H1 (cell line): ENCODE data around the gene ADCY5. TPM values are rescaled to one million over a fixed set of nuclear protein-coding genes. Genes with fewer than 3 reads are reported as not detected.
A peak's percentile ranks its signal among the peaks of the same experiment; 100 is the strongest.

Experiments used
- CTCF ChIA-PET: fragments of 300-600 bp; sonication (Branson Sonifier 250); formaldehyde crosslinking; loops from one replicate; lab custom pipeline; 2021; ENCODE audit not compliant: partially characterized antibody; lab: Charles Lee
- POLR2A ChIA-PET: fragments of 300-600 bp; sonication (Branson Sonifier 250); formaldehyde crosslinking; loops from one replicate; lab custom pipeline; 2021; ENCODE audit warnings: inconsistent platforms; ENCODE audit not compliant: partially characterized antibody; lab: Charles Lee
- DNase-seq, 2 experiments: peaks; one replicate each; pipeline versions ENCODE4 v3.0.0 to v3.0.0-alpha.2; 2010 to 2022; ENCODE audit warnings: low spot score in 2 of 2, low read depth in 1 of 2, mixed read lengths in 1 of 2
- FAIRE-seq: peaks from 2 replicates; lab custom pipeline; 2011; peaks lifted over from hg19 to GRCh38; lab: Jason Lieb, UNC
- H2AFZ ChIP-seq: 2 replicates; pipeline ENCODE4 v1.8.1; 2012; ENCODE audit warnings: low read length, inconsistent platforms
- H2AK5ac ChIP-seq: 2 replicates; pipeline ENCODE4 v1.6.1; 2013; ENCODE audit warnings: low read depth, low read length
- H2BK120ac ChIP-seq: replicated peaks from 2 replicates; pipeline ENCODE3; 2013; ENCODE audit warnings: low read depth, low read length, inconsistent platforms
- H2BK12ac ChIP-seq: 2 replicates; pipeline ENCODE4 v1.6.1; 2013; ENCODE audit warnings: low read depth, low read length
- H2BK15ac ChIP-seq: 2 replicates; pipeline ENCODE4 v1.6.1; 2013; ENCODE audit warnings: low read length
- H2BK20ac ChIP-seq: 2 replicates; pipeline ENCODE4 v1.6.1; 2013; ENCODE audit warnings: low read length
- H2BK5ac ChIP-seq: 2 replicates; pipeline ENCODE4 v1.6.1; 2013; ENCODE audit warnings: low read depth, low read length
- H3K14ac ChIP-seq: 2 replicates; pipeline ENCODE4 v1.6.1; 2013; ENCODE audit warnings: inconsistent platforms; ENCODE audit not compliant: insufficient read length
- H3K18ac ChIP-seq: 2 replicates; pipeline ENCODE4 v1.6.1; 2013; ENCODE audit warnings: low read length; ENCODE audit errors: extremely low read depth
- H3K23ac ChIP-seq: 2 replicates; pipeline ENCODE4 v1.6.1; 2013; ENCODE audit warnings: inconsistent platforms; ENCODE audit not compliant: insufficient read length
- H3K23me2 ChIP-seq: 2 replicates; pipeline ENCODE4 v1.6.1; 2013; ENCODE audit warnings: low read depth, low read length
- H3K27ac ChIP-seq: 2 replicates; pipeline ENCODE4 v1.6.1; 2011; ENCODE audit warnings: low read depth, low read length, inconsistent platforms
- H3K27me3 ChIP-seq, 4 experiments: replicated peaks in 1 of 4; 1 replicate in 1 of 4; 2 replicates in 3 of 4; pipeline versions ENCODE4 v1.6.1 to v1.8.1; 2011 to 2013; ENCODE audit warnings: low read length in 3 of 4, mild to moderate bottlenecking in 3 of 4, inconsistent platforms in 2 of 4, mixed read lengths in 2 of 4, moderate library complexity in 1 of 4; ENCODE audit not compliant: control insufficient read depth in 3 of 4, insufficient read depth in 3 of 4; ENCODE audit errors: extremely low read depth in 1 of 4
- H3K36me3 ChIP-seq, 4 experiments: 2 replicates each; pipeline versions ENCODE4 v1.6.1 to v1.8.1; 2011 to 2013; ENCODE audit warnings: mild to moderate bottlenecking in 4 of 4, low read length in 3 of 4, moderate library complexity in 2 of 4, control low read depth in 1 of 4, inconsistent platforms in 1 of 4; ENCODE audit not compliant: insufficient read depth in 4 of 4, control insufficient read depth in 2 of 4
- H3K4ac ChIP-seq: replicated peaks from 2 replicates; pipeline ENCODE3; 2013; ENCODE audit warnings: low read length, low read depth, mixed read lengths, inconsistent platforms; ENCODE audit not compliant: insufficient read length
- H3K4me1 ChIP-seq, 4 experiments: replicated peaks in 1 of 4; 1 replicate in 1 of 4; 2 replicates in 3 of 4; pipeline versions ENCODE4 v1.6.1 to v1.8.1; 2011 to 2013; ENCODE audit warnings: low read length in 3 of 4, inconsistent platforms in 2 of 4, mixed read lengths in 1 of 4; ENCODE audit not compliant: insufficient read depth in 4 of 4, control insufficient read depth in 3 of 4
- H3K4me2 ChIP-seq, 2 experiments: 2 replicates each; pipeline versions ENCODE4 v1.6.1 to v1.8.1; 2011 to 2013; ENCODE audit warnings: low read depth in 2 of 2, low read length in 2 of 2, control low read depth in 1 of 2, inconsistent platforms in 1 of 2, mild to moderate bottlenecking in 1 of 2; ENCODE audit not compliant: insufficient read depth in 1 of 2
- H3K4me3 ChIP-seq, 4 experiments: fragments of 200-600, 300-600 bp in 1 of 4; sonication (generic), shearing (Covaris generic), sonication (Bioruptor Twin) in 1 of 4; 2 replicates each; pipeline versions ENCODE4 v1.5.1 to v1.8.1; 2011 to 2016; ENCODE audit warnings: low read length in 4 of 4, low read depth in 3 of 4, control low read depth in 2 of 4, inconsistent platforms in 2 of 4, mild to moderate bottlenecking in 2 of 4, mixed read lengths in 1 of 4, moderate library complexity in 1 of 4; ENCODE audit not compliant: insufficient read depth in 2 of 4; ENCODE audit errors: extremely low read depth in 1 of 4
- H3K56ac ChIP-seq: replicated peaks from 2 replicates; pipeline ENCODE3; 2013; ENCODE audit warnings: low read depth, mild to moderate bottlenecking, mixed read lengths, low read length, inconsistent platforms; ENCODE audit not compliant: insufficient read length
- H3K79me1 ChIP-seq: 2 replicates; pipeline ENCODE4 v1.6.1; 2013; ENCODE audit warnings: low read depth, low read length, control low read depth
- H3K79me2 ChIP-seq, 2 experiments: 2 replicates each; pipeline versions ENCODE4 v1.6.1 to v1.8.1; 2012 to 2013; ENCODE audit warnings: low read length in 2 of 2, mild to moderate bottlenecking in 2 of 2, inconsistent platforms in 1 of 2; ENCODE audit not compliant: insufficient read depth in 2 of 2, control insufficient read depth in 1 of 2
- H3K9ac ChIP-seq, 4 experiments: replicated peaks in 1 of 4; 1 replicate in 1 of 4; 2 replicates in 3 of 4; pipeline versions ENCODE4 v1.6.1 to v1.8.1; 2011 to 2013; ENCODE audit warnings: low read depth in 3 of 4, low read length in 3 of 4, control low read depth in 2 of 4, mild to moderate bottlenecking in 2 of 4, moderate library complexity in 2 of 4, inconsistent platforms in 1 of 4; ENCODE audit errors: extremely low read depth in 1 of 4
- H3K9me3 ChIP-seq, 2 experiments: 2 replicates each; pipeline versions ENCODE4 v1.6.1 to v1.8.1; 2012 to 2013; ENCODE audit warnings: mild to moderate bottlenecking in 2 of 2, moderate library complexity in 2 of 2, control low read depth in 1 of 2, inconsistent platforms in 1 of 2, low read depth in 1 of 2, low read length in 1 of 2, mixed read lengths in 1 of 2; ENCODE audit not compliant: insufficient read depth in 2 of 2
- H4K20me1 ChIP-seq, 2 experiments: replicated peaks in 1 of 2; 2 replicates each; pipeline versions ENCODE3 to v1.8.1; 2011 to 2013; ENCODE audit warnings: inconsistent platforms in 2 of 2, low read length in 2 of 2, mild to moderate bottlenecking in 1 of 2; ENCODE audit not compliant: insufficient read depth in 2 of 2, control insufficient read depth in 1 of 2
- H4K5ac ChIP-seq: 2 replicates; pipeline ENCODE4 v1.6.1; 2013; ENCODE audit warnings: low read length, low read depth, mixed read lengths, inconsistent platforms; ENCODE audit not compliant: insufficient read length
- H4K8ac ChIP-seq: 2 replicates; pipeline ENCODE4 v1.8.0; 2013; ENCODE audit warnings: mild to moderate bottlenecking, moderate library complexity, low read length, inconsistent platforms; ENCODE audit not compliant: insufficient read depth; ENCODE audit errors: extremely low read depth
- H4K91ac ChIP-seq: replicated peaks from 2 replicates; pipeline ENCODE3; 2013; ENCODE audit warnings: low read length, mixed read lengths, inconsistent platforms; ENCODE audit not compliant: insufficient read length
- RXRA ChIP-seq: IDR thresholded peaks from 2 replicates; pipeline ENCODE4 v1.6.1; 2011; ENCODE audit warnings: low read depth, mild to moderate bottlenecking, low read length, moderate library complexity; ENCODE audit not compliant: insufficient read depth
- WGBS, 2 experiments: shearing (Covaris generic) in 1 of 2; methylation state at CpG; one replicate each; pipeline versions ENCODE4 v1.1.6 to v1.1.7; 2013 to 2015; ENCODE audit warnings: low lambda C conversion rate in 2 of 2, mixed read lengths in 2 of 2, inconsistent platforms in 1 of 2, low coverage in 1 of 2, missing lambda C conversion rate in 1 of 2; ENCODE audit not compliant: insufficient replicate concordance in 2 of 2, insufficient coverage in 1 of 2, insufficient read length in 1 of 2; ENCODE audit errors: extremely low coverage in 1 of 2, missing lambda C conversion rate in 1 of 2; 5-methylcytosine and 5-hydroxymethylcytosine counted together
- polyA plus RNA-seq, 7 experiments: library from polyadenylated mRNA; depleted of rRNA in 3 of 7; stranded (reverse) in 5 of 7; unstranded in 2 of 7; fragments of >200 nt in 5 of 7; fragments of 200-250 nt in 2 of 7; gene quantifications; 1 replicate in 5 of 7; 2 replicates in 1 of 7; 4 replicates in 1 of 7; pipeline versions ENCODE4 v1.2.1 to v1.2.3, GENCODE V29; 2011 to 2013; ENCODE audit warnings: missing spikeins in 2 of 7, mixed read lengths in 2 of 7
- total RNA-seq: library from RNA; stranded (reverse); fragmentation: NEBNext Ultra II Directional; extraction: Animal tissue kit (Norgen Biotek cat#: 25700); gene quantifications from 2 replicates; pipeline ENCODE4 v1.2.1, GENCODE V29; 2021

ADCY5 gene
- total and polyA plus RNA-seq, 2 of the 8 experiments (the other 6 are each of a cell fraction or from before 2014, with no cell fraction given): 18.9 to 40.8 TPM

DNA sequence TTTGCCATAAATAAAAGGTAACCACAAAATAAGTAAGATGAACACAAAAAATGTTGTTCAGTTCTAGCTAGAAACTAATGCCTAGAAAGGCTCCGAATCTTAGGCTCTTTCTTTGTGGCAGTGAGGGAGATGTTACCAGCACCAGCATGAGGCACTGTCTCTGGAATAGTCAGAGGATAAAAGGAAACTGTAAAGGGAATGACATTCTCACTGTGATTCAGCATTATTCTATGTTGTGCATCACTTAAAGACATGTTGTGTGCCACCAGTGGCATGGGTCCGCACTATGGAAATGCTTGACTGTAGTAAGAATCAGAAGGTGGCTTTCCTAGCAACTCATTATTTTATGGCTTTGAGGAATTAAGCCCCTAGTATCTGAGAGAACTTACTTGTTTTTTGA is 176.3 kb downstream of the ADCY5 start:
- H3K23ac ChIP-seq: no peak overlapping the region
- H3K18ac ChIP-seq: no peak overlapping the region
- H3K23me2 ChIP-seq: no peaks in the 10 kb centered on the region; the same call in 1 of the 2 replicates
- WGBS, 2 experiments: 81% methylated on average over 2 of the region's 2 CpGs; no CpG with 5 or more reads in 1 of the 2 experiments
- H3K9ac ChIP-seq: no peak overlapping the region
- H4K8ac ChIP-seq: no peak overlapping the region
- no peak overlapping the region for H3K4me3 ChIP-seq
- 0 out of 7 replicates have a peak, but pooled peaks cover 0 to 7% (median 0%) of the 10 kb centered on the region in 4 experiments for H3K4me1 ChIP-seq
- no peak overlapping the region for H2AFZ ChIP-seq
- no peak overlapping the region for H4K91ac ChIP-seq
- DNase-seq: peak in 1 of 2 experiments; percentile 40
- H2BK15ac ChIP-seq: no peak overlapping the region
- FAIRE-seq: no peak
- no peak overlapping the region for H2AK5ac ChIP-seq
- H3K79me2 ChIP-seq: no peaks in the 10 kb centered on the region
- no peaks in the 10 kb centered on the region for H3K27me3 ChIP-seq
- H3K36me3 ChIP-seq: no peaks in the 10 kb centered on the region; a peak in 1 of 8 replicates
- no peak overlapping the region for H3K4me2 ChIP-seq
- no peak overlapping the region for H3K27ac ChIP-seq
- H3K56ac ChIP-seq: no peak overlapping the region
- no peak overlapping the region for H2BK120ac ChIP-seq
- no peaks in the 10 kb centered on the region for H4K20me1 ChIP-seq
- H2BK20ac ChIP-seq: no peak overlapping the region
- H3K9me3 ChIP-seq: no peaks in the 10 kb centered on the region
- POLR2A ChIA-PET: no interaction called here
- no peak overlapping the region for H3K4ac ChIP-seq
- H2BK12ac ChIP-seq: no peak overlapping the region
- H4K5ac ChIP-seq: no peak overlapping the region
- H3K79me1 ChIP-seq: no peaks in the 10 kb centered on the region
- no peak overlapping the region for H2BK5ac ChIP-seq
- CTCF ChIA-PET: interaction anchor here (0.8 to 1.6 kb wide), 6 partner anchors 7 to 178 kb away, joined by 3 to 6 read pairs (median 4); no protein-coding TSS in a partner anchor
- no peak overlapping the region for H3K14ac ChIP-seq
- no peak for TF ChIP-seq RXRA
